Aorta (tissue), 5 donors: Measurements from ENCODE around the gene POU2AF2. TPM values are rescaled to one million over a fixed set of nuclear protein-coding genes. Genes with fewer than 3 reads are reported as not detected.
"Not testable (repeated sequence)": the region's sequence is repeated elsewhere in the genome, so short reads cannot be mapped to it uniquely, and the experiment has no call there.

Experiments used
- ATAC-seq: fragments of 200-7000 bp; cut with Tn5 transposase; one replicate; pipeline ENCODE4 v1.9.1; 2022; ENCODE audit warnings: moderate library complexity; ENCODE audit not compliant: low FRiP score
- DNase-seq, 2 donors: peaks; one replicate each; pipeline ENCODE4 v3.0.0-alpha.2; 2020
- H3K27ac ChIP-seq, 2 donors: one replicate each; pipeline ENCODE4 v1.5.1; 2013; ENCODE audit warnings: low read length in 2 of 2, mild to moderate bottlenecking in 2 of 2, moderate library complexity in 2 of 2, control low read depth in 1 of 2, inconsistent platforms in 1 of 2, low read depth in 1 of 2
- H3K27me3 ChIP-seq, 2 donors: one replicate each; pipeline ENCODE4 v1.6.1; 2013; ENCODE audit warnings: control low read depth in 1 of 2, low read length in 1 of 2, mild to moderate bottlenecking in 1 of 2, moderate library complexity in 1 of 2; ENCODE audit not compliant: insufficient read depth in 2 of 2, control insufficient read depth in 1 of 2
- H3K36me3 ChIP-seq, 2 donors: one replicate each; pipeline ENCODE4 v1.6.1; 2013; ENCODE audit warnings: control low read depth in 1 of 2, low read length in 1 of 2, mild to moderate bottlenecking in 1 of 2; ENCODE audit not compliant: insufficient read depth in 2 of 2, control insufficient read depth in 1 of 2
- H3K4me1 ChIP-seq, 2 donors: one replicate each; pipeline ENCODE4 v1.6.1; 2013; ENCODE audit warnings: low read length in 2 of 2, control low read depth in 1 of 2, mild to moderate bottlenecking in 1 of 2, moderate library complexity in 1 of 2; ENCODE audit not compliant: insufficient read depth in 2 of 2, control insufficient read depth in 1 of 2
- H3K4me3 ChIP-seq, 2 donors: one replicate each; pipeline ENCODE4 v1.5.1; 2013; ENCODE audit warnings: low read length in 2 of 2, control low read depth in 1 of 2, mild to moderate bottlenecking in 1 of 2
- H3K9me3 ChIP-seq: one replicate; pipeline ENCODE4 v1.6.1; 2013; ENCODE audit warnings: mild to moderate bottlenecking, low read length; ENCODE audit not compliant: control insufficient read depth
- WGBS, 2 donors: extraction: QIAGEN DNeasy Blood & Tissue Kit; methylation state at CpG; one replicate each; pipeline ENCODE4 v1.1.7; 2013; 5-methylcytosine and 5-hydroxymethylcytosine counted together
- intact Hi-C, 2 donors: fragments of 100-400 bp; cut with DNase I; formaldehyde crosslinking; loops; one replicate each; pipeline versions ENCODE4 v1.14.2 to v1.15.0; 2022
- polyA plus RNA-seq, 2 donors: library from polyadenylated mRNA; stranded (reverse); fragments of 200-250 nt; gene quantifications; one replicate each; pipeline ENCODE4 v1.2.3, GENCODE V29; 2013
- total RNA-seq, 2 donors: library from RNA; stranded (reverse); fragmentation: NEBNext Ultra II Directional; extraction: Animal tissue kit (Norgen Biotek cat#: 25700); gene quantifications; one replicate each; pipeline ENCODE4 v1.2.1, GENCODE V29; 2021
- donor health status: healthy with polysubstance abuse.
- donor health status: Bipolar disorder and iron deficiency.
- donor health status: DM: no; HTN: no; CAD: no.
- donor health status: DM: no; HTN: no; CAD: no.
- donor health status: DM: yes; HTN: yes; CAD: no.

The POU2AF2 gene
- total and polyA plus RNA-seq, 4 donors, result not detected

- ATAC-seq, result no peak
- H3K4me1 ChIP-seq, result no peaks in the 10 kb centered on the region
These were observed 64.6 kb downstream of the POU2AF2 start for GRCh38 chr11:111310088-111310487.

DNA sequence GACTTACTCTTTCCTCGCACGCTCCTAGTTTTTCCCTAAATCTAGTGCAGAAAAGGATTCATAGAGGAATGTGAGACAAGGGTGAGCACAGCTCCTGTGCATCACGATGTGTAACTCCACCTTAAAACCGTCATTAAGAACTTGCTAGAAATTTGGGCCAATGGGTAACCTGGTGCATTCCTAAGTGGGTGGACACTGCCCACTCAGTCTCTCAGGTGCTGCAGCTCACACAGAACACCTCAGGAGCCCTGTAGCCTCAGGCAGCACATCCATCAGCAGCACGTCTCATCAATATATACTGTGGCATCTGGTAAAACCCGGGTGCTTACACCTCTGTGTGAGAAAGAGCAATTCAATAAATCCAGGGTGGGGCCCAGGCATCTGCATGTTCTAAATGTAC lies 65.2 kb downstream of the POU2AF2 start:
- no peaks in the 10 kb centered on the region for H3K9me3 ChIP-seq
- no peaks in the 10 kb centered on the region for H3K36me3 ChIP-seq
- no peaks in the 10 kb centered on the region for H3K27me3 ChIP-seq
- intact Hi-C loops, result no loop called here
- DNase-seq, result no peak
- no peak overlapping the region for H3K4me3 ChIP-seq
- H3K27ac ChIP-seq, result no peak overlapping the region
- H3K4me1 ChIP-seq, result no peaks in the 10 kb centered on the region
- no peak for ATAC-seq
- 86 to 91% methylated on average over 6 of the region's 6 CpGs for WGBS, 2 donors

More at GRCh38 chr11:111310088-111310487, 64.6 kb downstream of the POU2AF2 start:
- no peak overlapping the region for H3K27ac ChIP-seq
- H3K4me3 ChIP-seq, result no peak overlapping the region
- H3K9me3 ChIP-seq, result no peaks in the 10 kb centered on the region
- 66% methylated on average over 3 of the region's 3 CpGs for WGBS, 2 donors
- no peaks in the 10 kb centered on the region for H3K27me3 ChIP-seq
- no peaks in the 10 kb centered on the region for H3K36me3 ChIP-seq
- DNase-seq, result no peak
- intact Hi-C loops, result no loop called here

- Histone ChIP-seq H3K4me3 (no peak overlapping the region), H3K27ac (no peak overlapping the region), H3K27me3 (no peaks in the 10 kb centered on the region), H3K4me1 (no peaks in the 10 kb centered on the region), H3K9me3 (no peaks in the 10 kb centered on the region), H3K36me3 (no peaks in the 10 kb centered on the region)
- WGBS, 2 donors, result 81 to 84% methylated on average over 1 of the region's 1 CpG
- DNase-seq (no peak), ATAC-seq (no peak)
- intact Hi-C loops, result no loop called here
These were observed 66.6 kb downstream of the POU2AF2 start for GRCh38 chr11:111312076-111312475.

GRCh38 chr11:111319296-111319695 lies 73.8 kb downstream of the POU2AF2 start:
- no peak for DNase-seq
- H3K27me3 ChIP-seq, result no peaks in the 10 kb centered on the region
- H3K27ac ChIP-seq, result no peak overlapping the region
- 93 to 95% methylated on average over 6 of the region's 6 CpGs for WGBS, 2 donors
- H3K4me1 ChIP-seq, result peaks cover 2 to 4% of the 10 kb centered on the region in 2 donors
- no peaks in the 10 kb centered on the region for H3K9me3 ChIP-seq
- intact Hi-C loops, result no loop called here
- no peak overlapping the region for H3K4me3 ChIP-seq
- no peaks in the 10 kb centered on the region for H3K36me3 ChIP-seq
- no peak for ATAC-seq

DNA sequence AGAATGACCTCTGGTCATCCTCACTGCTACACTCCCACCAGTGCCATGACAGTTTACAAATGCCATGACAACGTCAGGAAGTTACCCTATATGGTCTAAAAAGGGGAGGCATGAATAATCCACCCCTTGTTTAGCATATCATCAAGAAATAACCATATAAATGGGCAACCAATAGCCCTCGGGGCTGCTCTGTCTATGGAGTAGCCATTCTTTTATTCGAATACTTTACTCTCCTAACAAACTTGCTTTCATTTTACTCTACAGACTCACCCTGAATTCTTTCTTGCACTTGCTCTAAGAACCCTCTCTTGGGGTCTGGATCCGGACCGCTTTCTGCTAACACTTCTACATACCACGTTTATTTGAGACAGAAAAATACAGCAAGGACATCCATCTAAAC lies 74.7 kb downstream of the POU2AF2 start:
- peak overlapping the region in 1 of 2 donors; percentile 29 for H3K27ac ChIP-seq
- ATAC-seq, H3K36me3 ChIP-seq, H3K9me3 ChIP-seq, DNase-seq, H3K27me3 ChIP-seq, H3K4me3 ChIP-seq, H3K4me1 ChIP-seq: not testable (repeated sequence)
- intact Hi-C loops, result loop anchor here in 1 of 2 donors (2.0 kb wide), 2 partner anchors 15 to 19 kb away; no protein-coding TSS in a partner anchor
- WGBS, 2 donors, result 77 to 81% methylated on average over 6 of the region's 6 CpGs

GRCh38 chr11:111320728-111321568 lies 75.4 kb downstream of the POU2AF2 start:
- H3K27ac ChIP-seq, result peak overlapping the region in 1 of 2 donors; percentile 39
- no peak overlapping the region for H3K4me3 ChIP-seq
- H3K36me3 ChIP-seq, result no peaks in the 10 kb centered on the region
- no peak for DNase-seq
- intact Hi-C loops, result loop anchor here in 1 of 2 donors (2.0 kb wide), 2 partner anchors 14 to 20 kb away; no protein-coding TSS in a partner anchor
- no peaks in the 10 kb centered on the region for H3K9me3 ChIP-seq
- peaks cover 2 to 4% of the 10 kb centered on the region in 2 donors for H3K4me1 ChIP-seq
- no peak for ATAC-seq
- no peaks in the 10 kb centered on the region for H3K27me3 ChIP-seq
- 26 to 40% methylated on average over 5 of the region's 5 CpGs for WGBS, 2 donors

DNA sequence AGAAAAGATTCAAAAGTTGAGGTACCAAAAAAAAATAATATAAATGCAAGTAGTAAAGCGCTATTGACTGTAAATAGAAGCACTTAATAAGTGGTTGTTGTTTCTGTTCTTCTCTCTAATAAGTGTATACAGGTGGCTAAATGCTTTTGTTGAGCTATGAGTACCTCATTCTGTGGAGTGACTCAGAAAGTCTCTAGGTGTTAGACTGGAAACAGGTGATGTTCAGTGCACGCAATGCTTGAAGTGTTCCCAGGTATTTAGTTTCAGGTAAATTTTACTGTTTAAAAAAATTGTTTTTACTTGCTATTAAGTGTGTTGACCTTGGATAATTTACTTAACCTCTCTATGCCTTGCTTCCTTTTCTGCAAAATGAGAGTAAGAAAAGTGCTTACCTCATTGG lies 77.0 kb downstream of the POU2AF2 start:
- no peak overlapping the region for H3K27ac ChIP-seq
- 94 to 97% methylated on average over 2 of the region's 2 CpGs for WGBS, 2 donors
- H3K27me3 ChIP-seq, result no peaks in the 10 kb centered on the region
- no peak for DNase-seq
- intact Hi-C loops, result no loop called here
- H3K4me3 ChIP-seq, result no peak overlapping the region
- peaks cover 2 to 4% of the 10 kb centered on the region in 2 donors for H3K4me1 ChIP-seq
- no peaks in the 10 kb centered on the region for H3K36me3 ChIP-seq
- ATAC-seq, result no peak
- H3K9me3 ChIP-seq, result no peaks in the 10 kb centered on the region

GRCh38 chr11:111324277-111324720 lies 78.8 kb downstream of the POU2AF2 start:
- ATAC-seq, result peak; percentile 67
- H3K27ac ChIP-seq, result peak overlapping the region in 1 of 2 donors; percentile 82
- H3K4me1 ChIP-seq, result peaks cover 0 to 4% of the 10 kb centered on the region in 2 donors
- H3K36me3 ChIP-seq, result no peaks in the 10 kb centered on the region
- DNase-seq, result peak in 1 of 2 donors; percentile 60
- H3K4me3 ChIP-seq, result no peak overlapping the region
- H3K9me3 ChIP-seq, result no peaks in the 10 kb centered on the region
- intact Hi-C loops, result no loop called here
- no peaks in the 10 kb centered on the region for H3K27me3 ChIP-seq
- WGBS, 2 donors, result 2 to 6% methylated on average over 5 of the region's 5 CpGs

GRCh38 chr11:111325259-111325658 lies 79.7 kb downstream of the POU2AF2 start:
- ATAC-seq (no peak), DNase-seq (no peak)
- intact Hi-C loops, result no loop called here
- Histone ChIP-seq H3K9me3 (no peaks in the 10 kb centered on the region), H3K27me3 (no peaks in the 10 kb centered on the region), H3K36me3 (no peaks in the 10 kb centered on the region), H3K4me1 (peaks cover 0 to 4% of the 10 kb centered on the region in 2 donors), H3K27ac (peak overlapping the region; percentile 73 to 80), H3K4me3 (no peak overlapping the region)
- WGBS, 2 donors, result 70 to 73% methylated on average over 5 of the region's 5 CpGs
